Measurements from ENCODE around the gene KSR2.

- TF ChIP-seq CTCF (conservative IDR thresholded peaks at IDR 0.05; ENCODE audit: low read depth, low read length) (no peak), EZH2 (IDR thresholded peaks at IDR 0.05; ENCODE audit: borderline replicate concordance, low read depth, low read length, poor library complexity, severe bottlenecking) (no peak)
Observed at GRCh38 chr12:117530796-117531195, 438.0 kb downstream of the KSR2 start.

Measured in A673 (cell line).